ENCODE measurements around the gene CMTM7.
A peak's percentile ranks its signal among the peaks of the same experiment; 100 is the strongest.
"Not testable (repeated sequence)": the region's sequence is repeated elsewhere in the genome, so short reads cannot be mapped to it uniquely, and the experiment has no call there.

CMTM7 gene

GRCh38 chr3:32381922-32382321, 9.7 kb upstream of the CMTM7 start:
- DNase-seq (ENCODE audit: low read depth in 2 of 2) = no peak

GRCh38 chr3:32383136-32383711, 8.4 kb upstream of the CMTM7 start:
- DNase-seq (ENCODE audit: low read depth in 2 of 2) = no peak

- no peak for DNase-seq (ENCODE audit: low read depth in 2 of 2)
These were observed 6.7 kb upstream of the CMTM7 start for GRCh38 chr3:32384938-32385337.

GRCh38 chr3:32387512-32387911, 4.1 kb upstream of the CMTM7 start:
- DNase-seq (ENCODE audit: low read depth in 2 of 2) = no peak

GRCh38 chr3:32389577-32389976, 2.1 kb upstream of the CMTM7 start:
- not testable (repeated sequence) for DNase-seq (ENCODE audit: low read depth in 2 of 2)

GRCh38 chr3:32392536-32393302, 1.1 kb downstream of the CMTM7 start:
- no peak for DNase-seq (ENCODE audit: low read depth in 2 of 2)

- no peak for DNase-seq (ENCODE audit: low read depth in 2 of 2)
These were observed 3.8 kb downstream of the CMTM7 start for GRCh38 chr3:32395496-32395895.

- no peak for DNase-seq (ENCODE audit: low read depth in 2 of 2)
These were observed 6.3 kb downstream of the CMTM7 start for GRCh38 chr3:32397941-32398340.

- DNase-seq (ENCODE audit: low read depth in 2 of 2) = no peak
These were observed 6.9 kb downstream of the CMTM7 start for GRCh38 chr3:32398531-32398930.

- DNase-seq (ENCODE audit: low read depth in 2 of 2) = peak in 1 of 2 donors; percentile 41
These were observed 7.5 kb downstream of the CMTM7 start for GRCh38 chr3:32399030-32399620.

- no peak for DNase-seq (ENCODE audit: low read depth in 2 of 2)
These were observed 9.5 kb downstream of the CMTM7 start for GRCh38 chr3:32401126-32401525.

- no peak for DNase-seq (ENCODE audit: low read depth in 2 of 2)
These were observed 10.0 kb downstream of the CMTM7 start for GRCh38 chr3:32401556-32402081.

GRCh38 chr3:32403663-32404062, 12.0 kb downstream of the CMTM7 start:
- DNase-seq (ENCODE audit: low read depth in 2 of 2) = no peak

GRCh38 chr3:32404714-32405113, 13.1 kb downstream of the CMTM7 start:
- no peak for DNase-seq (ENCODE audit: low read depth in 2 of 2)

GRCh38 chr3:32405155-32405554, 13.5 kb downstream of the CMTM7 start:
- no peak for DNase-seq (ENCODE audit: low read depth in 2 of 2)

GRCh38 chr3:32405711-32406323, 14.2 kb downstream of the CMTM7 start:
- no peak for DNase-seq (ENCODE audit: low read depth in 2 of 2)

- DNase-seq (ENCODE audit: low read depth in 2 of 2) = no peak
These were observed 15.1 kb downstream of the CMTM7 start for GRCh38 chr3:32406486-32407408.

GRCh38 chr3:32410367-32411246, 19.0 kb downstream of the CMTM7 start:
- no peak for DNase-seq (ENCODE audit: low read depth in 2 of 2)

GRCh38 chr3:32411442-32411841, 19.8 kb downstream of the CMTM7 start:
- DNase-seq (ENCODE audit: low read depth in 2 of 2) = no peak

GRCh38 chr3:32412887-32413286, 21.2 kb downstream of the CMTM7 start:
- DNase-seq (ENCODE audit: low read depth in 2 of 2) = no peak

All from activated CD4-positive, alpha-beta T cell treated with anti-CD3 and anti-CD28 coated beads for 24 hours (primary cell).